AG04450 (cell line): ENCODE data around the gene ARMC9. TPM values are rescaled to one million over a fixed set of nuclear protein-coding genes. Genes with fewer than 3 reads are reported as not detected.

ENCODE experiments used
- CTCF ChIA-PET: fragments of 300-600, 350-600 bp; formaldehyde crosslinking; extraction: SDS; loops from one replicate; lab custom pipeline; 2022; ENCODE audit warnings: antibody characterized with exemption, inconsistent platforms; lab: Charles Lee
- POLR2A ChIA-PET: fragments of 350-600 bp; formaldehyde crosslinking; extraction: SDS; loops from one replicate; lab custom pipeline; 2021; ENCODE audit warnings: antibody characterized with exemption, inconsistent platforms; lab: Yijun Ruan, JAX
- DNase-seq: peaks from one replicate; pipeline ENCODE4 v3.0.0-alpha.2; 2011; ENCODE audit warnings: low read depth, low spot score
- H3K27ac ChIP-seq: one replicate; pipeline ENCODE4 v1.5.1; 2012; ENCODE audit warnings: low read depth, low read length, control low read depth
- H3K27me3 ChIP-seq: one replicate; pipeline ENCODE4 v1.6.0; 2012; ENCODE audit warnings: low read length; ENCODE audit not compliant: control insufficient read depth, insufficient read depth
- H3K4me3 ChIP-seq: 2 replicates; pipeline ENCODE4 v1.5.1; 2011; ENCODE audit warnings: mild to moderate bottlenecking, low read depth, low read length, control low read depth
- H3K9me3 ChIP-seq: 2 replicates; pipeline ENCODE4 v1.5.1; 2012; ENCODE audit warnings: low read length; ENCODE audit not compliant: control insufficient read depth, insufficient read depth
- polyA plus RNA-seq: library from polyadenylated mRNA; depleted of rRNA; stranded (reverse); fragments of >200 nt; gene quantifications from 2 replicates; pipeline ENCODE4 v1.2.3, GENCODE V29; 2011; rRNA removed
- small RNA-seq: library from RNA; depleted of rRNA; stranded (forward); fragments of <200 nt; gene quantifications from one replicate; pipeline ENCODE3, GENCODE V24; 2012; ENCODE audit warnings: low read depth; ENCODE audit not compliant: insufficient read length
- TF ChIP-seq, protein P1 (sequence below): IDR thresholded peaks from 2 replicates; pipeline ENCODE4 v1.5.1; 2011; ENCODE audit warnings: low read depth, low read length, control low read depth, inconsistent platforms

Gene ARMC9
- polyA plus RNA-seq, 1 experiment = 49.4 TPM

DNA sequence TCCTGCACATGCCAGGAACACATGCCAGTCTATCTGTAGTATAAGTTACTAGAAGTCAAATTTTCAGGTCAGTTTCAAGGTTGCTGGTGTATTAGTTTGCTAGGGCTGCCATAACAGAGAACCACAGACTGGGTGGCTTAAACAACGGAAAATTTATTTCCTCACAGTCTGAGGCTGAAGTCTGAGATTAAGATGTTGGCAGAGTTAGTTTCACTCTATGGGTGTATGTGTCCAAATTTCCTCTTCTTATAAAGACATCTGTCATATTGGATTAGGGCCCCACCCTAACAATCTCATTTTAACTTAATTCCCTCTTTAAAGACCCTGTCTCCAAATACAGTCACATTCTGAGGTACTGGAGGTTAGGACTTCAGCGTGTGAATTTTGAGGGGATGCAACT is 223.6 kb downstream of the ARMC9 start:
- H3K9me3 ChIP-seq = no peaks in the 10 kb centered on the region
- CTCF ChIA-PET = no interaction called here
- TF ChIP-seq, protein P1, sequence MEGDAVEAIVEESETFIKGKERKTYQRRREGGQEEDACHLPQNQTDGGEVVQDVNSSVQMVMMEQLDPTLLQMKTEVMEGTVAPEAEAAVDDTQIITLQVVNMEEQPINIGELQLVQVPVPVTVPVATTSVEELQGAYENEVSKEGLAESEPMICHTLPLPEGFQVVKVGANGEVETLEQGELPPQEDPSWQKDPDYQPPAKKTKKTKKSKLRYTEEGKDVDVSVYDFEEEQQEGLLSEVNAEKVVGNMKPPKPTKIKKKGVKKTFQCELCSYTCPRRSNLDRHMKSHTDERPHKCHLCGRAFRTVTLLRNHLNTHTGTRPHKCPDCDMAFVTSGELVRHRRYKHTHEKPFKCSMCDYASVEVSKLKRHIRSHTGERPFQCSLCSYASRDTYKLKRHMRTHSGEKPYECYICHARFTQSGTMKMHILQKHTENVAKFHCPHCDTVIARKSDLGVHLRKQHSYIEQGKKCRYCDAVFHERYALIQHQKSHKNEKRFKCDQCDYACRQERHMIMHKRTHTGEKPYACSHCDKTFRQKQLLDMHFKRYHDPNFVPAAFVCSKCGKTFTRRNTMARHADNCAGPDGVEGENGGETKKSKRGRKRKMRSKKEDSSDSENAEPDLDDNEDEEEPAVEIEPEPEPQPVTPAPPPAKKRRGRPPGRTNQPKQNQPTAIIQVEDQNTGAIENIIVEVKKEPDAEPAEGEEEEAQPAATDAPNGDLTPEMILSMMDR = no peak
- H3K27ac ChIP-seq = no peak overlapping the region
- H3K27me3 ChIP-seq = peaks cover 11% of the 10 kb centered on the region
- no peak for DNase-seq
- POLR2A ChIA-PET = no interaction called here
- no peak overlapping the region for H3K4me3 ChIP-seq

DNA sequence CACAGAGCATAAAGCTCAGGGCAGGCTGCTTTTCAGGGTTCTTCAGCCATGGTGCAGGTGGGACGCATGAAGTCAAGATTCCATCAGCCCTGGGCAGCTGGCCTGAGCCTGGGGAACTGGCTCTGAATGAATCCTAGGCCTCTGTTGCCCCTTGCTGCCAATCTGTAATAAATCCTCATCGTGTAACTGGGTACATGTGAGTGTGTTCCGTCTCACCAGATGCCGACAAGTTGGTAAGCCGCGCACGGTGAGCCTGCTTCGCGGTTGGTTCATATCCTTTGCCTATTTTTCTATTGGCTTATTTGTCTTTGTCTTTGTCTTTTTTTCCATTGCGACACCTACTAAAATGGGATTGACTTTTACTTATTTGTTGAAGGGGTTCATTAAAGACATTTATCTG is 224.7 kb downstream of the ARMC9 start:
- ChIA-PET POLR2A (interaction anchor here (1.2 kb wide), 1 partner anchor 41 kb away, joined by 5 read pairs; the partner anchor contains the start of gene NCL), CTCF (interaction anchor here (1.0 kb wide), 1 partner anchor 197 kb away, joined by 4 read pairs; no protein-coding TSS in a partner anchor)
- Histone ChIP-seq H3K27me3 (peaks cover 14% of the 10 kb centered on the region), H3K9me3 (no peaks in the 10 kb centered on the region), H3K4me3 (no peak overlapping the region), H3K27ac (no peak overlapping the region)
- DNase-seq = no peak
- TF ChIP-seq, protein P1 = no peak

Small RNA genes lying within 50 kb of the gene (small RNA-seq; reads per million reads assigned to genes)
- not detected for gene AC018738.1
- gene MIR4777 = 0.81 reads per million

Other genes starting within 250 kb of the ARMC9 start
- gene SPATA3, start 202.5 kb upstream of the ARMC9 start, polyA plus RNA-seq = not detected in 2 replicates
- 0.02 TPM in 1 of 2 replicates, not detected in the other for gene C2orf72, start 161.1 kb upstream of the ARMC9 start, polyA plus RNA-seq
- gene PSMD1, start 141.8 kb upstream of the ARMC9 start, polyA plus RNA-seq = 203 and 211 TPM in 2 replicates
- gene HTR2B, start 73.6 kb upstream of the ARMC9 start, polyA plus RNA-seq = 1.2 TPM in 2 replicates
- 0.02 and 0.06 TPM in 2 replicates for gene B3GNT7, start 197.1 kb downstream of the ARMC9 start, polyA plus RNA-seq